ENCODE measurements around the gene SERTAD4. TPM values are rescaled to one million over a fixed set of nuclear protein-coding genes. Genes with fewer than 3 reads are reported as not detected.
A peak's percentile ranks its signal among the peaks of the same experiment; 100 is the strongest.

SERTAD4 gene
- total RNA-seq, 1 experiment from 2014 or later: 3.9 TPM

DNA sequence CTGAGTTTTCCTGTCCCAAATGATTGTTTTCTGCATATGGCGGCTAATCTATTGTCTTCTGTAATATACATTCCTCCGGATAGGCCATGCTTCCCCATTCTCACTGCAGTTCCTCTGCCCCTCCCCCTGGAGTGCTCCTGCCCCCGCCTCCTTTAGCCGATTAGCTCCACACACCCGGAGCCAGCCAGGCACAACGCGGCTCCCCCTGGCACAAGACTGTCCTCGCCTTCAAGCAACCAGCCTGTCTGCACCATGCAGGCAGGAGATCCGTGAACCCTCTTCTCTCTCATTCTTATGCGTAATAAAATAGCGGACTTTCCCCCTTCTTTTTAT lies 18.0 kb downstream of the SERTAD4 start:
- Mint-ChIP-seq H3K36me3 (ENCODE audit: insufficient read depth in 1 of 3, low read depth in 3 of 3) (no peaks in the 10 kb centered on the region), H3K4me3 (peak overlapping the region; percentile 64 to 80), H3K27ac (peak overlapping the region; percentile 32 to 58 (median 44); a peak in 4 of 7 replicates), H3K9me3 (no peaks in the 10 kb centered on the region), H3K27me3 (ENCODE audit: low read depth) (peaks cover 45% of the 10 kb centered on the region), H3K4me1 (peaks cover 23 to 32% of the 10 kb centered on the region in 2 experiments)
- H3K4ac ChIP-seq (ENCODE audit: low read depth, low read length): no peak overlapping the region
- H4K8ac ChIP-seq (replicated peaks; ENCODE audit: insufficient read length, low read depth, low read length): no peak overlapping the region
- no peaks in the 10 kb centered on the region for H4K20me1 ChIP-seq (ENCODE audit: control insufficient read depth, insufficient read depth, insufficient read length)
- H3K27ac ChIP-seq (ENCODE audit: insufficient read length, low read depth, low read length): peak overlapping the region; percentile 51
- no peak overlapping the region for H2AK5ac ChIP-seq (ENCODE audit: insufficient read length, low read length)
- no peaks in the 10 kb centered on the region for H3K79me1 ChIP-seq (ENCODE audit: insufficient read depth, low read depth, low read length, poor library complexity, severe bottlenecking)
- H3K18ac ChIP-seq (ENCODE audit: insufficient read length, low read depth, low read length): no peak overlapping the region
- peaks cover 4% of the 10 kb centered on the region; the same call in 1 of the 2 replicates for H3K4me1 ChIP-seq (ENCODE audit: insufficient read depth, low read length)
- H2AFZ ChIP-seq (ENCODE audit: low read length): no peak overlapping the region
- H3K23me2 ChIP-seq (ENCODE audit: insufficient read length, low read depth, low read length, poor library complexity, severe bottlenecking): peaks cover 26% of the 10 kb centered on the region
- H2BK15ac ChIP-seq (ENCODE audit: low read depth, low read length): no peak overlapping the region
- TF ChIP-seq, protein P1, sequence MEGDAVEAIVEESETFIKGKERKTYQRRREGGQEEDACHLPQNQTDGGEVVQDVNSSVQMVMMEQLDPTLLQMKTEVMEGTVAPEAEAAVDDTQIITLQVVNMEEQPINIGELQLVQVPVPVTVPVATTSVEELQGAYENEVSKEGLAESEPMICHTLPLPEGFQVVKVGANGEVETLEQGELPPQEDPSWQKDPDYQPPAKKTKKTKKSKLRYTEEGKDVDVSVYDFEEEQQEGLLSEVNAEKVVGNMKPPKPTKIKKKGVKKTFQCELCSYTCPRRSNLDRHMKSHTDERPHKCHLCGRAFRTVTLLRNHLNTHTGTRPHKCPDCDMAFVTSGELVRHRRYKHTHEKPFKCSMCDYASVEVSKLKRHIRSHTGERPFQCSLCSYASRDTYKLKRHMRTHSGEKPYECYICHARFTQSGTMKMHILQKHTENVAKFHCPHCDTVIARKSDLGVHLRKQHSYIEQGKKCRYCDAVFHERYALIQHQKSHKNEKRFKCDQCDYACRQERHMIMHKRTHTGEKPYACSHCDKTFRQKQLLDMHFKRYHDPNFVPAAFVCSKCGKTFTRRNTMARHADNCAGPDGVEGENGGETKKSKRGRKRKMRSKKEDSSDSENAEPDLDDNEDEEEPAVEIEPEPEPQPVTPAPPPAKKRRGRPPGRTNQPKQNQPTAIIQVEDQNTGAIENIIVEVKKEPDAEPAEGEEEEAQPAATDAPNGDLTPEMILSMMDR (conservative IDR thresholded peaks at IDR 0.05): no peak
- no peaks in the 10 kb centered on the region for H3K27me3 ChIP-seq (ENCODE audit: insufficient read depth, low read length)
- H3K4me2 ChIP-seq (ENCODE audit: insufficient read depth, insufficient read length, low read length): peak overlapping the region; percentile 76
- no peak overlapping the region for H2BK5ac ChIP-seq (ENCODE audit: insufficient read length, low read length)
- peak; percentile 85 for DNase-seq
- H3K9me3 ChIP-seq (ENCODE audit: control insufficient read depth, low read depth, low read length): no peaks in the 10 kb centered on the region
- H3K14ac ChIP-seq (ENCODE audit: insufficient read depth, low read length): no peak overlapping the region
- H2BK120ac ChIP-seq (ENCODE audit: low read depth, low read length, poor library complexity, severe bottlenecking): no peak overlapping the region
- H4K91ac ChIP-seq (ENCODE audit: insufficient read length, low read depth, low read length): no peak overlapping the region
- H2BK20ac ChIP-seq (ENCODE audit: low read depth, low read length, poor library complexity, severe bottlenecking): no peak overlapping the region
- no peak overlapping the region for H2BK12ac ChIP-seq (ENCODE audit: insufficient read length, low read depth, low read length)
- H3K23ac ChIP-seq (ENCODE audit: insufficient read length, low read depth, low read length): no peak overlapping the region
- WGBS (ENCODE audit: extremely low coverage, insufficient read length, low lambda C conversion rate): no CpG with 5 or more reads among the region's 11 CpGs
- no peak overlapping the region for H3K56ac ChIP-seq (ENCODE audit: insufficient read length, low read depth, low read length)
- no peaks in the 10 kb centered on the region for H3K79me2 ChIP-seq (ENCODE audit: insufficient read depth, low read length)
- H4K5ac ChIP-seq (ENCODE audit: insufficient read length, low read depth, low read length): no peak overlapping the region
- no peak overlapping the region for H3T11ph ChIP-seq (ENCODE audit: low read length)
- H3K9ac ChIP-seq (ENCODE audit: extremely low read depth, insufficient read length, low read length): no peak overlapping the region

Data from H9 (cell line).